Measurements from ENCODE around the gene FHIT. TPM values are rescaled to one million over a fixed set of nuclear protein-coding genes. Genes with fewer than 3 reads are reported as not detected.

FHIT gene
- total and polyA plus RNA-seq, 10 of the 15 experiments (the other 5 are each of a cell fraction or from before 2014, with no cell fraction given), result 4.2 to 14.9 (median 9.4) TPM

DNA sequence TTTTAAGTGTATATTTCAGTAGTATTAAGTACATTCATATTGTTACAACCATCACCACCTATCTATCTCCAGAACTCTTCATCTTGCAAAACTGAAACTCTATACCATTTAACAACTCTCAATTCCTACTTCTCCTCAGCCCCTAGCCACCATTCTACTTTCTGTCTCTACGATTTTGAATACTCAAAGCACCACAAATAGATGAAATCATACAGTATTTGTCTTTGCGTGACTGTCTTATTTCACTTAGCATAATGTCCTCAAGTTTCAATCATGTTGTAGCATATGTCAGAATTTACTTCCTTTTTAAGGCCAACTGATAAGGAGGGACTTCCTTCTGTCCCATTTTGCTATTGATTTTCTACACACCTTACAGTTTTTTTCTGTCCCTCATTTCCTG, 593.3 kb downstream of the FHIT start (continued):
- TF ChIP-seq IKZF2 (IDR thresholded peaks at IDR 0.05) (peak; percentile 81 to 92), ZNF217 (IDR thresholded peaks at IDR 0.05) (peak; percentile 83; the same call in 1 of the 2 replicates), KAT2A (conservative IDR thresholded peaks at IDR 0.05; ENCODE audit: control insufficient read depth, low read depth, low read length) (no peak), NFIC (IDR thresholded peaks at IDR 0.05; ENCODE audit: low read depth, low read length) (peak; percentile 93), BCL11A (IDR thresholded peaks at IDR 0.05; ENCODE audit: low read depth, low read length) (peak; percentile 77), RUNX3 (IDR thresholded peaks at IDR 0.05; ENCODE audit: low read length) (peak; percentile 92), IRF4 (IDR thresholded peaks at IDR 0.05; ENCODE audit: low read depth, low read length) (peak; percentile 60; the same call in 1 of the 2 replicates), ESRRA (IDR thresholded peaks at IDR 0.05; ENCODE audit: low read length) (no peak), KDM1A (IDR thresholded peaks at IDR 0.05; ENCODE audit: borderline replicate concordance) (no peak), MTA2 (IDR thresholded peaks at IDR 0.05; ENCODE audit: low read depth) (peak; percentile 96), HCFC1 (IDR thresholded peaks at IDR 0.05; ENCODE audit: low read length) (no peak), MTA3 (IDR thresholded peaks at IDR 0.05; ENCODE audit: borderline replicate concordance, low read length) (no peak), ETV6 (conservative IDR thresholded peaks at IDR 0.05 in 1 of 2, IDR thresholded peaks at IDR 0.05 in 1 of 2; ENCODE audit: borderline replicate concordance in 1 of 2, low read depth in 1 of 2) (peak in 1 of 2 experiments; percentile 90; a peak in 1 of 4 replicates), CHD1 (IDR thresholded peaks at IDR 0.05; ENCODE audit: low read depth, low read length) (no peak), MEF2B (IDR thresholded peaks at IDR 0.05; ENCODE audit: partially characterized antibody, poor library complexity, severe bottlenecking) (peak; percentile 69), RB1 (IDR thresholded peaks at IDR 0.05; ENCODE audit: borderline replicate concordance) (no peak), CBFB (IDR thresholded peaks at IDR 0.05; ENCODE audit: low read depth) (peak; percentile 48; the same call in 1 of the 2 replicates), CHD4 (IDR thresholded peaks at IDR 0.05) (no peak), GABPA (IDR thresholded peaks at IDR 0.05; ENCODE audit: low read depth) (peak; percentile 76), TCF7 (IDR thresholded peaks at IDR 0.05; ENCODE audit: borderline replicate concordance) (peak; percentile 62), ZBED1 (IDR thresholded peaks at IDR 0.05; ENCODE audit: borderline replicate concordance) (peak; percentile 89; the same call in 1 of the 2 replicates)
- TF ChIP-seq, protein P1, sequence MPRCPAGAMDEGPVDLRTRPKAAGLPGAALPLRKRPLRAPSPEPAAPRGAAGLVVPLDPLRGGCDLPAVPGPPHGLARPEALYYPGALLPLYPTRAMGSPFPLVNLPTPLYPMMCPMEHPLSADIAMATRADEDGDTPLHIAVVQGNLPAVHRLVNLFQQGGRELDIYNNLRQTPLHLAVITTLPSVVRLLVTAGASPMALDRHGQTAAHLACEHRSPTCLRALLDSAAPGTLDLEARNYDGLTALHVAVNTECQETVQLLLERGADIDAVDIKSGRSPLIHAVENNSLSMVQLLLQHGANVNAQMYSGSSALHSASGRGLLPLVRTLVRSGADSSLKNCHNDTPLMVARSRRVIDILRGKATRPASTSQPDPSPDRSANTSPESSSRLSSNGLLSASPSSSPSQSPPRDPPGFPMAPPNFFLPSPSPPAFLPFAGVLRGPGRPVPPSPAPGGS (IDR thresholded peaks at IDR 0.05; ENCODE audit: borderline replicate concordance, insufficient read depth, low read depth, low read length, poor library complexity, severe bottlenecking), result peak; percentile 64
- TF ChIP-seq, protein P2, sequence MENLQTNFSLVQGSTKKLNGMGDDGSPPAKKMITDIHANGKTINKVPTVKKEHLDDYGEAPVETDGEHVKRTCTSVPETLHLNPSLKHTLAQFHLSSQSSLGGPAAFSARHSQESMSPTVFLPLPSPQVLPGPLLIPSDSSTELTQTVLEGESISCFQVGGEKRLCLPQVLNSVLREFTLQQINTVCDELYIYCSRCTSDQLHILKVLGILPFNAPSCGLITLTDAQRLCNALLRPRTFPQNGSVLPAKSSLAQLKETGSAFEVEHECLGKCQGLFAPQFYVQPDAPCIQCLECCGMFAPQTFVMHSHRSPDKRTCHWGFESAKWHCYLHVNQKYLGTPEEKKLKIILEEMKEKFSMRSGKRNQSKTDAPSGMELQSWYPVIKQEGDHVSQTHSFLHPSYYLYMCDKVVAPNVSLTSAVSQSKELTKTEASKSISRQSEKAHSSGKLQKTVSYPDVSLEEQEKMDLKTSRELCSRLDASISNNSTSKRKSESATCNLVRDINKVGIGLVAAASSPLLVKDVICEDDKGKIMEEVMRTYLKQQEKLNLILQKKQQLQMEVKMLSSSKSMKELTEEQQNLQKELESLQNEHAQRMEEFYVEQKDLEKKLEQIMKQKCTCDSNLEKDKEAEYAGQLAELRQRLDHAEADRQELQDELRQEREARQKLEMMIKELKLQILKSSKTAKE (IDR thresholded peaks at IDR 0.05; ENCODE audit: low read depth, poor library complexity, severe bottlenecking), result peak; percentile 51
- TF ChIP-seq, protein P3, sequence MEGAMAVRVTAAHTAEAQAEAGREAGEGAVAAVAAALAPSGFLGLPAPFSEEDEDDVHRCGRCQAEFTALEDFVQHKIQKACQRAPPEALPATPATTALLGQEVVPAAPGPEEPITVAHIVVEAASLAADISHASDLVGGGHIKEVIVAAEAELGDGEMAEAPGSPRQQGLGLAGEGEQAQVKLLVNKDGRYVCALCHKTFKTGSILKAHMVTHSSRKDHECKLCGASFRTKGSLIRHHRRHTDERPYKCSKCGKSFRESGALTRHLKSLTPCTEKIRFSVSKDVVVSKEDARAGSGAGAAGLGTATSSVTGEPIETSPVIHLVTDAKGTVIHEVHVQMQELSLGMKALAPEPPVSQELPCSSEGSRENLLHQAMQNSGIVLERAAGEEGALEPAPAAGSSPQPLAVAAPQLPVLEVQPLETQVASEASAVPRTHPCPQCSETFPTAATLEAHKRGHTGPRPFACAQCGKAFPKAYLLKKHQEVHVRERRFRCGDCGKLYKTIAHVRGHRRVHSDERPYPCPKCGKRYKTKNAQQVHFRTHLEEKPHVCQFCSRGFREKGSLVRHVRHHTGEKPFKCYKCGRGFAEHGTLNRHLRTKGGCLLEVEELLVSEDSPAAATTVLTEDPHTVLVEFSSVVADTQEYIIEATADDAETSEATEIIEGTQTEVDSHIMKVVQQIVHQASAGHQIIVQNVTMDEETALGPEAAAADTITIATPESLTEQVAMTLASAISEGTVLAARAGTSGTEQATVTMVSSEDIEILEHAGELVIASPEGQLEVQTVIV (IDR thresholded peaks at IDR 0.05; ENCODE audit: borderline replicate concordance, partially characterized antibody), result no peak
